Fibroblast of villous mesenchyme (primary cell): Measurements from ENCODE around the gene SYT14. TPM values are rescaled to one million over a fixed set of nuclear protein-coding genes. Genes with fewer than 3 reads are reported as not detected.

ENCODE experiments used
- DNase-seq: peaks from one replicate; pipeline ENCODE4 v3.0.0-alpha.2; 2010; ENCODE audit warnings: low read depth
- H3K4me3 ChIP-seq: 2 replicates; pipeline ENCODE4 v1.5.1; 2011; ENCODE audit warnings: low read depth, mild to moderate bottlenecking, low read length
- total RNA-seq: library from RNA; depleted of rRNA; stranded (reverse); fragments of >200 nt; gene quantifications from 2 replicates; pipeline ENCODE4 v1.2.3, GENCODE V29; 2012
- TF ChIP-seq, protein P1 (sequence below): IDR thresholded peaks from 2 replicates; pipeline ENCODE4 v1.5.1; 2012; ENCODE audit warnings: low read depth, mild to moderate bottlenecking, low read length; ENCODE audit not compliant: insufficient read depth

SYT14 gene
- total RNA-seq, 1 donor = 3.9 TPM

DNA sequence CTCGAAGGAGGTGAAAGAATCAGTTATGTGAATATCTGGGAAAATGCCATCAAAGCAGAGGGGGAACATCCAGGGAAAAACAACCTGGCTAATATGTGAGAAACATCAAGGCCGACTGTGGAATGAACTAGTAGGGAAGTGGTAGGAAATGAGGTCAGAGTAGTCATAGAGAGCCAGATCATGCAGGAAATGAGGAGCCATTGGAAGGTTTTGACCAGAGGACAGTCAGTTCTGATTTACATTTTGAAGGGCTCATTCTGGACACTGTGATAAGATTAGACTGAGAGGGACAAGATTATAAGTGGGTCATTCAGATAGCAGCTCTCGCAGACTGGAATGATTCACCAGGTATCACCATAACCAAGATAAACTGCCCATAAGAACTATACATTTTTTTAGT, 63.7 kb downstream of the SYT14 start:
- TF ChIP-seq, protein P1, sequence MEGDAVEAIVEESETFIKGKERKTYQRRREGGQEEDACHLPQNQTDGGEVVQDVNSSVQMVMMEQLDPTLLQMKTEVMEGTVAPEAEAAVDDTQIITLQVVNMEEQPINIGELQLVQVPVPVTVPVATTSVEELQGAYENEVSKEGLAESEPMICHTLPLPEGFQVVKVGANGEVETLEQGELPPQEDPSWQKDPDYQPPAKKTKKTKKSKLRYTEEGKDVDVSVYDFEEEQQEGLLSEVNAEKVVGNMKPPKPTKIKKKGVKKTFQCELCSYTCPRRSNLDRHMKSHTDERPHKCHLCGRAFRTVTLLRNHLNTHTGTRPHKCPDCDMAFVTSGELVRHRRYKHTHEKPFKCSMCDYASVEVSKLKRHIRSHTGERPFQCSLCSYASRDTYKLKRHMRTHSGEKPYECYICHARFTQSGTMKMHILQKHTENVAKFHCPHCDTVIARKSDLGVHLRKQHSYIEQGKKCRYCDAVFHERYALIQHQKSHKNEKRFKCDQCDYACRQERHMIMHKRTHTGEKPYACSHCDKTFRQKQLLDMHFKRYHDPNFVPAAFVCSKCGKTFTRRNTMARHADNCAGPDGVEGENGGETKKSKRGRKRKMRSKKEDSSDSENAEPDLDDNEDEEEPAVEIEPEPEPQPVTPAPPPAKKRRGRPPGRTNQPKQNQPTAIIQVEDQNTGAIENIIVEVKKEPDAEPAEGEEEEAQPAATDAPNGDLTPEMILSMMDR = no peak
- no peak for DNase-seq
- H3K4me3 ChIP-seq = no peak overlapping the region

DNA sequence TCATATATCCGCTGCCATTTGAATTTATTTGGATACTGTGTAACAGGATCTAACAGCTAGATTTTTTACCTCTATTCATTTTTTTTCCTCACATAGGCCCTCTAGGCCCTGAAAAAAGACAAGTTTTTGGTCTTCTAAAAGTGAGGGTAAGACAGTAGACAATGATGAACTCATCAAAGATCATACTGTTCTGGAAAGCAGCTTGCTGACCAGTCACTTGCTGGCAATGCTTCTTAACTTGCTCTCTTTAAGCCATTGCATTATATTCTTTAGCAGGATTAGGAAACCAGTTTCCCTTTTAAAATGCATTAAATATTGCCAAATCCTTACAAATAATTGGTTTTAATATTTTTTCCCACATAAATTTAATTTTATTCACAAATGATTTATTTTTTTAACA, 65.5 kb downstream of the SYT14 start:
- no peak for DNase-seq
- TF ChIP-seq, protein P1 = no peak

DNA sequence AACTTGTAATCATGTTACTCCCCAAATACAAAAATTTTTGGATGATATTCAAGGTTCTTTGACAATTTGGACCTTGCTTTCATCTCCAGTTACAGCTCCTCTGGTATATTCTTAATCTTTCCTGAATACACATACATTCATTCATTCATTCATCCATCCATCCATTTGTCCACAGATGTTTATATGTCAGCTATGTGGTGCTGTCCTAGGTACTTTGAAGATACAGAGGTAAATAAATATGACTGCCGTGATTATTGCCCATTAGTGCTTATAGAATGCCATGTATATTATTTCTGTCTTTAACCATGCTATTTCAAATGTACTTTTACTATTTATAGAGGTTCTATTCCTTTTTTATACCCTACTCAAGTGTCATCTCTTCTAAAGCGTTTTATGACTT, 72.1 kb downstream of the SYT14 start:
- DNase-seq = no peak
- TF ChIP-seq, protein P1 = no peak
- H3K4me3 ChIP-seq = no peak overlapping the region

More for the DNA sequence above, 65.5 kb downstream of the SYT14 start:
- no peak overlapping the region for H3K4me3 ChIP-seq

DNA sequence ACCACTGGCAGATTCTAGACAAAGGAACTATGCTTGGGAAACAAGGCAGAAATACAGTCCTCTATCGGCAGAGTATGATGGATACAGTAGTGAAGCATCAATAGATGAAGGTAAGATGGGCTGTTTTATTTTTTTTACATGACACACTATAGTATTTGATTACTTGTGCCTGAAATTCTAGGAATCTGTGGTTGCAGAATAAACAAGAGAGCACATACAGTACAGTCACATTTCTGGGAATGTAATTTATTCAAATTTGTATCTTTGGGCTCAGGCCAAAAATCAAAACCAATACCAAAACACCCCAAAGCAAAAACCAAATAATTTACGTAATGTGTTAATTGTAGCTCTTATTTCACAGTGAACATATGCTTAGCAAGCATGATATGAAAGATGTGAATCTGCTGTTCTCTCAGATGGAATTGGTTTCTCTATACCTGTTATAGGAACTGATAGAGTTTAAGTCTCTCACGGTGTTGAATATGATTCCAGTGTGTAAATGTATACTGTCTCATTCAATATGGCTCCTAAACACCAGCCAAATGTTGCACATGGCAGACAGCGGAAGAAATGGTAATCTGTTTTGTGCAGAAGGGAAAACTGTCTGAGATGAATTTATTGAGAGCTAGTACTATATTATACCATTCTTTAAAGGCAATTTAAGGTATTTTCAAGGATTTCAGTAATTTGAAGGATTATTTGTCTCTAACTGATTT, 83.3 kb downstream of the SYT14 start:
- no peak for DNase-seq
- TF ChIP-seq, protein P1 = no peak
- H3K4me3 ChIP-seq = no peak overlapping the region

DNA sequence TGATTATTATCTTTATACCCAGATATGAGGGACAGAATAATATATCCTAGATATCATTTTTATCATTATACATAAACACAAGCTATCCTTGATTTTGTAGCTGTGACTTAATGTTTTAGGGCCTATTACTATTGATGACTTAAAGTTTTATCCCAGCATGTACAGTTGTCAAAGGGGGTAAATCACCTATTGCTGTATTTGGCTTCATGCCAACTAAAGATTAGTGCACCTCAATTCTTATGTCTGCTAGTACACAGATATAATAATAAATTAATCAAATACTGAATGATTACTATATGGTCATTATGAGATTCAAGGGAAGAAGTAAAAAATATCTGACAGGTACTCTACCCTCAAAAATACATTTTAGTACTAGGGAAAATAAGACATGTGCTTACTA, 84.0 kb downstream of the SYT14 start:
- H3K4me3 ChIP-seq = no peak overlapping the region
- TF ChIP-seq, protein P1 = no peak
- no peak for DNase-seq

DNA sequence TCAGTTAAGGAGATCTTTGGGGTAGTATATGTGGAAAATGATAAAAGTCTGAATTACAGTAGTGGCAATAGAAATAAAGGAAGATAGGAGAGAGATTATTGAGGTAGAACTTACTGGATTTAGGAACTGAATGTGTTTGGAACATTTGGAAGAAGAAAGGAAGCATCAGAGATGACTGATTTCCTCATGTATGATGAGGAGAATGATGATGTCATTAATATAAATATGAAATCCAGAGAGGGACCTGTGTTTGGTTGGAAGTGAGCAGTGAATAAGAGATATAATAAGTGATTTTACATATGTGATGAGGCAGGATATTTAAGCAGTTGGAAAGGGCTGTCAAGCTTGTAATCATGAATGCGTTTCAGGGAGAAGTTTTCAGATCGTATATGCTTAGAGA, 86.3 kb downstream of the SYT14 start:
- no peak overlapping the region for H3K4me3 ChIP-seq
- no peak for DNase-seq
- TF ChIP-seq, protein P1 = no peak

DNA sequence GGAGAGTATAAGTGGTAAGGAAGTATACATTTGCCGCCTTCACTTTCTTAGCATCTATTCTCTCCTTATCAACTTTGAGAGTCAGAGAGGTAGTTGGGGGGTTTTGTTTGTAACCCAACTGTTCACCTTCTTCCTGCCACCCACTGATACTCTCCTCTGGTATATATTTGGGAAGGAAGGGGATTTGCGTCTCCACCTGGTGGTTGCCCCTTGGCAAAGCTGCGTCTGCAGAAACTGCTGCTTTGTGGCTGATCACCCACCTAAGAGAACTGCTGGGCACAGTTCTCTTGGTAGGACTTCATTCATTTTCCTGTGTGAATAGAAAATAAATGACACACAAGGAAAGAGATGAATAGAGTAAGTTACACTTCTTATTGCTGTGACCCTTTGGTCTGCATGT, 87.0 kb downstream of the SYT14 start:
- no peak overlapping the region for H3K4me3 ChIP-seq
- TF ChIP-seq, protein P1 = no peak
- no peak for DNase-seq
